BE2C (cell line): ENCODE results near the gene PDK1.

Source experiments
- DNase-seq: peaks from one replicate; pipeline ENCODE4 v3.0.0-alpha.2; 2020
- H3K27me3 ChIP-seq: fragments of 250-450 bp; sonication (Bioruptor Pico); 2 replicates; pipeline ENCODE4 v1.5.1; 2020; ENCODE audit warnings: mild to moderate bottlenecking
- H3K36me3 ChIP-seq: fragments of 250-450 bp; sonication (Bioruptor Pico); 2 replicates; pipeline ENCODE4 v1.5.1; 2020; ENCODE audit warnings: mild to moderate bottlenecking
- H3K4me1 ChIP-seq: fragments of 250-450 bp; sonication (Bioruptor Pico); 2 replicates; pipeline ENCODE4 v1.5.1; 2020
- H3K4me3 ChIP-seq: 2 replicates; pipeline ENCODE4 v1.5.1; 2011; ENCODE audit warnings: low read depth, low read length
- H3K9me3 ChIP-seq: fragments of 250-450 bp; sonication (Bioruptor Pico); 2 replicates; pipeline ENCODE4 v1.5.1; 2020
- CTCF ChIP-seq: IDR thresholded peaks from 2 replicates; pipeline ENCODE4 v1.5.1; 2012; ENCODE audit warnings: mild to moderate bottlenecking, low read depth, low read length

PDK1 gene

GRCh38 chr2:172643142-172643541 lies 87.3 kb downstream of the PDK1 start:
- H3K9me3 ChIP-seq: no peaks in the 10 kb centered on the region
- DNase-seq: no peak
- H3K36me3 ChIP-seq: no peaks in the 10 kb centered on the region
- H3K4me3 ChIP-seq: no peak overlapping the region
- no peaks in the 10 kb centered on the region for H3K4me1 ChIP-seq
- no peak for TF ChIP-seq CTCF
- no peaks in the 10 kb centered on the region for H3K27me3 ChIP-seq

- Histone ChIP-seq H3K36me3 (no peaks in the 10 kb centered on the region), H3K9me3 (no peaks in the 10 kb centered on the region), H3K4me3 (no peak overlapping the region), H3K4me1 (no peaks in the 10 kb centered on the region), H3K27me3 (no peaks in the 10 kb centered on the region)
- no peak for TF ChIP-seq CTCF
- no peak for DNase-seq
These were observed 91.5 kb downstream of the PDK1 start for GRCh38 chr2:172647439-172647838.

GRCh38 chr2:172655091-172655837 lies 99.4 kb downstream of the PDK1 start:
- no peak overlapping the region for H3K4me3 ChIP-seq
- no peaks in the 10 kb centered on the region for H3K4me1 ChIP-seq
- no peaks in the 10 kb centered on the region for H3K36me3 ChIP-seq
- TF ChIP-seq CTCF: no peak
- no peaks in the 10 kb centered on the region for H3K27me3 ChIP-seq
- no peaks in the 10 kb centered on the region for H3K9me3 ChIP-seq
- DNase-seq: no peak

- H3K9me3 ChIP-seq: no peaks in the 10 kb centered on the region
- no peak for DNase-seq
- TF ChIP-seq CTCF: no peak
These were observed 100.1 kb downstream of the PDK1 start for GRCh38 chr2:172655838-172656573.

More at GRCh38 chr2:172655838-172656573, 100.1 kb downstream of the PDK1 start:
- H3K36me3 ChIP-seq: no peaks in the 10 kb centered on the region
- no peaks in the 10 kb centered on the region for H3K4me1 ChIP-seq
- no peaks in the 10 kb centered on the region for H3K27me3 ChIP-seq
- H3K4me3 ChIP-seq: no peak overlapping the region
